VCaP (cell line): ENCODE measurements around the gene TXNDC8.

ENCODE experiments used
- H3K27ac ChIP-seq: fragments of 450-650 bp; 2 replicates; pipeline ENCODE4 v1.5.1; 2017
- CTCF ChIP-seq: fragments of 450-650 bp; conservative IDR thresholded peaks from 2 replicates; pipeline ENCODE4 v1.5.1; 2017; ENCODE audit warnings: mild to moderate bottlenecking, moderate library complexity

TXNDC8 gene

GRCh38 chr9:110338143-110338542 lies 480 bp upstream of the TXNDC8 start:
- H3K27ac ChIP-seq, result no peak overlapping the region
- no peak for TF ChIP-seq CTCF

GRCh38 chr9:110336363-110336762 lies 1.3 kb downstream of the TXNDC8 start:
- H3K27ac ChIP-seq, result no peak overlapping the region
- TF ChIP-seq CTCF, result no peak

GRCh38 chr9:110334871-110335270 lies 2.8 kb downstream of the TXNDC8 start:
- H3K27ac ChIP-seq, result peak overlapping the region; percentile 25
- no peak for TF ChIP-seq CTCF

GRCh38 chr9:110334183-110334582 lies 3.5 kb downstream of the TXNDC8 start:
- H3K27ac ChIP-seq, result peak overlapping the region; percentile 25
- TF ChIP-seq CTCF, result no peak

- no peak for TF ChIP-seq CTCF
- no peak overlapping the region for H3K27ac ChIP-seq
Observed at GRCh38 chr9:110332766-110333165, 4.9 kb downstream of the TXNDC8 start.

GRCh38 chr9:110330484-110331105 lies 7.1 kb downstream of the TXNDC8 start:
- peak overlapping the region; percentile 48 for H3K27ac ChIP-seq
- no peak for TF ChIP-seq CTCF

- TF ChIP-seq CTCF, result no peak
- H3K27ac ChIP-seq, result peak overlapping the region; percentile 48
Observed at GRCh38 chr9:110329639-110330230, 7.9 kb downstream of the TXNDC8 start.
